Gastroesophageal sphincter (tissue), 4 donors: Measurements from ENCODE around the gene NRSN2. TPM values are rescaled to one million over a fixed set of nuclear protein-coding genes. Genes with fewer than 3 reads are reported as not detected.
A peak's percentile ranks its signal among the peaks of the same experiment; 100 is the strongest.

Source experiments
- ATAC-seq: fragments of 150-250 bp; one replicate; pipeline ENCODE4 v1.9.1; 2016; ENCODE audit warnings: mild to moderate bottlenecking, moderate library complexity
- H3K27ac ChIP-seq, 4 donors: fragments of 200-600 bp; sonication (generic) in 3 of 4; 1 replicate in 3 of 4; 2 replicates in 1 of 4; pipeline ENCODE4 v1.5.1; 2016 to 2019
- H3K27me3 ChIP-seq: fragments of 200-600 bp; sonication (generic); one replicate; pipeline ENCODE4 v1.5.1; 2019
- H3K36me3 ChIP-seq, 2 donors: fragments of 200-600 bp; sonication (generic); one replicate each; pipeline ENCODE4 v1.5.1; 2019; ENCODE audit warnings: control low read depth in 1 of 2
- H3K4me1 ChIP-seq, 3 donors: fragments of 200-600 bp; sonication (generic); 1 replicate in 2 of 3; 2 replicates in 1 of 3; pipeline ENCODE4 v1.5.1; 2016 to 2019; ENCODE audit warnings: control low read depth in 2 of 3
- H3K4me3 ChIP-seq, 2 donors: fragments of 200-600 bp; sonication (generic); one replicate each; pipeline ENCODE4 v1.5.1; 2019; ENCODE audit warnings: mild to moderate bottlenecking in 1 of 2, moderate library complexity in 1 of 2
- H3K9me3 ChIP-seq, 3 donors: fragments of 200-600 bp; sonication (generic); one replicate each; pipeline ENCODE4 v1.5.1; 2017 to 2019; ENCODE audit warnings: control low read depth in 2 of 3
- EP300 ChIP-seq: sonication (generic); formaldehyde crosslinking; IDR thresholded peaks from one replicate; pipeline ENCODE4 v1.6.1; 2017; ENCODE audit warnings: antibody characterized with exemption, mild to moderate bottlenecking
- POLR2A ChIP-seq, 2 donors: fragments of 450-650 bp; IDR thresholded peaks; one replicate each; pipeline ENCODE4 v1.6.1; 2017; ENCODE audit warnings: antibody characterized with exemption in 2 of 2, mild to moderate bottlenecking in 2 of 2, moderate library complexity in 1 of 2
- POLR2AphosphoS5 ChIP-seq: sonication (generic); formaldehyde crosslinking; IDR thresholded peaks from one replicate; pipeline ENCODE4 v1.6.1; 2017; ENCODE audit warnings: antibody characterized with exemption
- WGBS, 2 donors: methylation state at CpG; one replicate each; pipeline ENCODE4 v1.1.5; 2018; ENCODE audit warnings: low coverage in 1 of 2; 5-methylcytosine and 5-hydroxymethylcytosine counted together
- total RNA-seq, 4 donors: library from RNA; depleted of rRNA; stranded (reverse); fragments of >200 nt; gene quantifications; one replicate each; pipeline ENCODE4 v1.1.0, GENCODE V29; 2016
- TF ChIP-seq, protein P1 (sequence below), 4 experiments: fragments of 200-600 bp in 2 of 4; fragments of 450-650 bp in 2 of 4; sonication (generic) in 1 of 4; IDR thresholded peaks; one replicate each; pipeline ENCODE4 v1.5.1; 2017 to 2019; ENCODE audit warnings: antibody characterized with exemption in 4 of 4, mild to moderate bottlenecking in 2 of 4, moderate library complexity in 2 of 4

The NRSN2 gene
- total RNA-seq, 4 donors from 2014 or later = 25.3 to 51.6 (median 30.2) TPM

DNA sequence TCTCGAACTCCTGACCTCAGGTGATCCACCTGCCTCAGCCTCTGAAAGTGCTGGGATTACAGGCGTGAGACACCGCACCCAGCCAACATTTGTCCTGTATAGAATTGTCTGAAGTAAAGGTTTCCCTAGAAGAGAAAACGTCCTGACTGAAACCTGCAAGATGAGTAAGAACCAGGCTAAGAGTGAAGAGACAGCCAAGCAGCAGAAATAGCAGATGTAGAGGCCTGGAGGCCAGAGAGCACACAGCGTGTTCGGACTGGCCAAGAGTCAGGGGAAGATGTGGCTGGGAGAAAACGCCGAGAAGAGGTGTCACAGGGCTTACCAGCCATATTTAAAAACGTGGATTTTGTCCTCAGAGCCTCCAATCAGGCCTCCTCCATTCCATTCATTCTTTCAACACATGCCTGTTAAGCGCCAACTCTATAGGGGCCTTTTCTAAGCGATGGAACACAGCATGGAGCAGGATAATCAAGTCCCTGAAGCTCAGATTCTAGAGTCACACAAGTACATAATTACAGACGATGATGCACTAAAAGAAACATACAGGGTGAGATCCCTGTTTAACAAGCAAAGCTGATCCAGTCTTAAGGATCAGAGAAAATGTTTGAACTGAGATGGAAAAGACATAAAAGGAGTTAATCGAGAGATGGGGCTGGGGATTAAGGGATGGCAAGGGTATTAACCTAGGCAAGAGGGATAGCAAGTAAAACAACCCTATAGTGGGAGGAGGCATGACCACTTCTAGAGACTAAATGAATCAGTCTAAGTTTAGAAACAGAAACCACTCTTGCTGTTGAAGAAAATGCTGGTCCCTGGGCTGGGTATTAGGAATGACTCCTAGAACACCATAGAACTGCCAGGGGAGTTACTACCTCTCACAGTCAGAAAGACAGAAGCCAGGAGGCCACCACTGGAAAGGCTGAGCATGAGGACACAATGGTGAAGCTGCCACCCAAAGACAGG lies 44.7 kb upstream of the NRSN2 start:
- no peak for ATAC-seq
- Histone ChIP-seq H3K27ac (peak overlapping the region in 1 of 4 donors; percentile 100), H3K27me3 (no peaks in the 10 kb centered on the region), H3K36me3 (no peaks in the 10 kb centered on the region), H3K4me1 (peaks cover 0 to 43% (median 26%) of the 10 kb centered on the region in 3 donors), H3K4me3 (no peak overlapping the region), H3K9me3 (no peaks in the 10 kb centered on the region)
- TF ChIP-seq POLR2A (IDR thresholded peaks at IDR 0.05) (no peak), EP300 (no peak), POLR2AphosphoS5 (no peak)
- TF ChIP-seq, protein P1, sequence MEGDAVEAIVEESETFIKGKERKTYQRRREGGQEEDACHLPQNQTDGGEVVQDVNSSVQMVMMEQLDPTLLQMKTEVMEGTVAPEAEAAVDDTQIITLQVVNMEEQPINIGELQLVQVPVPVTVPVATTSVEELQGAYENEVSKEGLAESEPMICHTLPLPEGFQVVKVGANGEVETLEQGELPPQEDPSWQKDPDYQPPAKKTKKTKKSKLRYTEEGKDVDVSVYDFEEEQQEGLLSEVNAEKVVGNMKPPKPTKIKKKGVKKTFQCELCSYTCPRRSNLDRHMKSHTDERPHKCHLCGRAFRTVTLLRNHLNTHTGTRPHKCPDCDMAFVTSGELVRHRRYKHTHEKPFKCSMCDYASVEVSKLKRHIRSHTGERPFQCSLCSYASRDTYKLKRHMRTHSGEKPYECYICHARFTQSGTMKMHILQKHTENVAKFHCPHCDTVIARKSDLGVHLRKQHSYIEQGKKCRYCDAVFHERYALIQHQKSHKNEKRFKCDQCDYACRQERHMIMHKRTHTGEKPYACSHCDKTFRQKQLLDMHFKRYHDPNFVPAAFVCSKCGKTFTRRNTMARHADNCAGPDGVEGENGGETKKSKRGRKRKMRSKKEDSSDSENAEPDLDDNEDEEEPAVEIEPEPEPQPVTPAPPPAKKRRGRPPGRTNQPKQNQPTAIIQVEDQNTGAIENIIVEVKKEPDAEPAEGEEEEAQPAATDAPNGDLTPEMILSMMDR (IDR thresholded peaks at IDR 0.05) = no peak
- 46 to 61% methylated on average over 7 to 10 of the region's 13 CpGs for WGBS, 2 donors

GRCh38 chr20:305745-306144 lies 41.2 kb upstream of the NRSN2 start:
- Histone ChIP-seq H3K27me3 (no peaks in the 10 kb centered on the region), H3K27ac (no peak overlapping the region), H3K36me3 (no peaks in the 10 kb centered on the region), H3K9me3 (no peaks in the 10 kb centered on the region), H3K4me1 (peaks cover 0 to 39% (median 8%) of the 10 kb centered on the region in 3 donors), H3K4me3 (no peak overlapping the region)
- TF ChIP-seq, protein P1 (IDR thresholded peaks at IDR 0.05) = no peak
- TF ChIP-seq EP300 = no peak
- no peak for TF ChIP-seq POLR2AphosphoS5
- no peak for TF ChIP-seq POLR2A (IDR thresholded peaks at IDR 0.05)
- ATAC-seq = no peak
- WGBS, 2 donors = 71 to 72% methylated on average over 2 to 3 of the region's 11 CpGs

DNA sequence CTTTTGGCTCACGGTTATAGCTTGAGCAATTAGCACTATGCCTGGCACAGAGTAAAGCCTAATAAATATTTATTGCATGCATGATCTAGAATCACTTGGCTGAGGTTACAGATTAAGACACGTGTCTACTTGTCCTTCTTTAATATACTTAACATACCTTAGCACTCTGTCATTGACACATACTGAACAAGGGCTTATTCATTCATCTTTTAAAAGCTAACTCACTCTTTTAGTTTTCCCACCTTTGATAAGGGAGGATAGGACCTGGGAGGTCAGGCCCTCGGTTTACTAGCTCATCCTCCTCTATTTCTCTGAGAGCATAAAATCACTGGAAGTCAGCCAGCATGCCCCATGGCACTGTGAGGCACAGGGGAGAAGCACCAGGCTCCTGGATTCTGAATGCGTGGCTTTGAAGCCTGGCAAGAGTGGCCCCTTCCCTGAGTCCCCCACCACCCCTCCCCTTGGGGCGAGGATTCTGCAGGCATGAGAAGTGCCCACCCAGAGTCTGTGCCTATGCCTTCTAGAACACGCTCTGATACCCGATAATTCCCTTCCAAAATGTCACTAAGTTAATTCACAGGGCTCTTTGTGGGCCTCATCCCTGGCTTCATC lies 38.4 kb upstream of the NRSN2 start:
- 46 to 73% methylated on average over 3 to 5 of the region's 7 CpGs for WGBS, 2 donors
- Histone ChIP-seq H3K9me3 (no peaks in the 10 kb centered on the region), H3K27me3 (no peaks in the 10 kb centered on the region), H3K4me1 (peaks cover 0 to 23% (median 0%) of the 10 kb centered on the region in 3 donors), H3K27ac (peak overlapping the region in 2 of 4 donors; percentile 87 to 89), H3K36me3 (no peaks in the 10 kb centered on the region), H3K4me3 (no peak overlapping the region)
- no peak for TF ChIP-seq POLR2AphosphoS5
- no peak for TF ChIP-seq POLR2A (IDR thresholded peaks at IDR 0.05)
- TF ChIP-seq EP300 = no peak
- TF ChIP-seq, protein P1 (IDR thresholded peaks at IDR 0.05) = no peak
- no peak for ATAC-seq

GRCh38 chr20:309306-309840 lies 37.5 kb upstream of the NRSN2 start:
- WGBS, 2 donors = 0 to 2% methylated on average over 2 to 5 of the region's 6 CpGs

More at GRCh38 chr20:309306-309840, 37.5 kb upstream of the NRSN2 start:
- H3K27me3 ChIP-seq = no peaks in the 10 kb centered on the region
- peak overlapping the region in 1 of 2 donors; percentile 54 for H3K4me3 ChIP-seq
- TF ChIP-seq EP300 (no peak), POLR2AphosphoS5 (no peak), POLR2A (IDR thresholded peaks at IDR 0.05) (no peak)
- TF ChIP-seq, protein P1 (IDR thresholded peaks at IDR 0.05) = no peak
- H3K9me3 ChIP-seq = no peaks in the 10 kb centered on the region
- H3K36me3 ChIP-seq = no peaks in the 10 kb centered on the region
- no peak for ATAC-seq
- H3K4me1 ChIP-seq = peaks cover 0 to 23% (median 0%) of the 10 kb centered on the region in 3 donors
- peak overlapping the region; percentile 41 to 89 (median 85) for H3K27ac ChIP-seq
